GM19035 (cell line): ENCODE measurements around the gene YWHAQ.

ENCODE experiments used
- ATAC-seq: cut with Tn5 transposase; IDR thresholded peaks from one replicate; pipeline ENCODE4 v1.9.1; 2021; ENCODE audit not compliant: unreplicated experiment

Gene YWHAQ

GRCh38 chr2:9655441-9656269 is 24.9 kb upstream of the YWHAQ start:
- ATAC-seq: peak; percentile 50

GRCh38 chr2:9654452-9655100 is 23.8 kb upstream of the YWHAQ start:
- ATAC-seq: no peak

- ATAC-seq: no peak
Observed at GRCh38 chr2:9653485-9654271, 22.9 kb upstream of the YWHAQ start.

GRCh38 chr2:9652898-9653479 is 22.2 kb upstream of the YWHAQ start:
- ATAC-seq: no peak

- ATAC-seq: no peak
Observed at GRCh38 chr2:9652267-9652666, 21.5 kb upstream of the YWHAQ start.

GRCh38 chr2:9650119-9650821 is 19.5 kb upstream of the YWHAQ start:
- no peak for ATAC-seq

- no peak for ATAC-seq
Observed at GRCh38 chr2:9649261-9649660, 18.5 kb upstream of the YWHAQ start.

- no peak for ATAC-seq
Observed at GRCh38 chr2:9648821-9649220, 18.0 kb upstream of the YWHAQ start.

- ATAC-seq: no peak
Observed at GRCh38 chr2:9647884-9648283, 17.1 kb upstream of the YWHAQ start.

GRCh38 chr2:9646196-9647030 is 15.6 kb upstream of the YWHAQ start:
- no peak for ATAC-seq

- ATAC-seq: no peak
Observed at GRCh38 chr2:9644603-9645002, 13.8 kb upstream of the YWHAQ start.

GRCh38 chr2:9644021-9644420 is 13.2 kb upstream of the YWHAQ start:
- ATAC-seq: no peak

GRCh38 chr2:9641641-9642040 is 10.8 kb upstream of the YWHAQ start:
- ATAC-seq: no peak

- no peak for ATAC-seq
Observed at GRCh38 chr2:9640403-9641104, 9.8 kb upstream of the YWHAQ start.

GRCh38 chr2:9639740-9640343 is 9.0 kb upstream of the YWHAQ start:
- no peak for ATAC-seq

- no peak for ATAC-seq
Observed at GRCh38 chr2:9639000-9639602, 8.3 kb upstream of the YWHAQ start.

- no peak for ATAC-seq
Observed at GRCh38 chr2:9638532-9638931, 7.7 kb upstream of the YWHAQ start.

GRCh38 chr2:9637330-9637729 is 6.5 kb upstream of the YWHAQ start:
- no peak for ATAC-seq
